IPS-11a (cell line): ENCODE measurements around the gene LMX1B.

Experiments used
- H3K4me3 ChIP-seq: one replicate; pipeline ENCODE4 v1.5.1; 2013; ENCODE audit warnings: low read depth, low read length, control low read depth

Gene LMX1B

DNA sequence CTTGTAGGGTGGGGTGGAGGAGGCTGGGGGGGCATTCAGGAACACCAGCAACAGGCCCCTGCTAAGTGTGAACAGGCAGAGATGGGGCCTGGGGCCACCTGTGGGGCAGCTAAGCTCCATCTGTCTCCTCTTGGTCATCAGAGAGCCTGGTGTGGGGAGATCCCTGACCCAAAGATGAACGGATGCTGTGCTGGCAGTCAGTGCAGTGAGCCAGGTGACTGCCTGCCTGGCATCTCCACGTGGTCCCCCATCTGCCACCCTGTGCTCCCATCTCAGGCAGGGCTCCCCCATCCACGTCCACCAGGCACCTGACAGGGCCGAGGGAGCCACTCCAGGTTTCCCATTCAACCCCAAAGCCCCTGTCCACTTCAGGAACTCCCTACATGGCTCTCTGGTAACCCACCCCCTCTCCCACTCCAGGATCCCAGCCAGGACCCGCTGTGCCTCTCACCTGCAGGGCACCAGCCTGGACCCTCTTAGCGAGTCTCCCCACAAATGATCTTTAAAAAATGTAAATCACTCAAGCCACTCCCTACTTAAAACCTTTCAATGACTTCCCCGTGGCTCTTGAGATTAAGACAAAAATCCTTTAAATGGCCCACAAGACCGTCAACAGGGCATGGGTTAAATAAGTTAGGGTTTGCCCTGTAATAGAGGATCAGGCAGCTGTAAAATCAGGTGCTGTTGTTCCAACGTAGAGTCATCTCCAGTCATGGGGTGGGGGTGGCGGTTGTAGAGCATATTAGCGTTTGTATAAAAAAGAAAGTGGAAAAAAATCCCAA lies 60.8 kb downstream of the LMX1B start:
- H3K4me3 ChIP-seq: no peak overlapping the region

DNA sequence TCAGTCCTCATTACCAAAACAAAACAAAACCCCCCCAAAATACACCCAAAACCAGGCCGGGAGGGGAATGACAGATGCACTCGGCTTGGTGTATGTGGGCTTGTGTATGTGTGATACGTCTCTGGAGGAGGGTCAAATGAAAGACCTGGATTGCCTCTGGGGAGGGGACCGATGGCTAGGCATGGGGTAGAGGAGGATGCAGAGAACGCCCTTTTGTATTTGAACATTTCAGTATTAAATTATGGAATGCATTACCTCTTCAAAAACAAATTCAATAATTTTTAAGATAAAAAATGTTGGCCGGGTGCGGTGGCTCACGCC lies 61.4 kb downstream of the LMX1B start:
- no peak overlapping the region for H3K4me3 ChIP-seq

DNA sequence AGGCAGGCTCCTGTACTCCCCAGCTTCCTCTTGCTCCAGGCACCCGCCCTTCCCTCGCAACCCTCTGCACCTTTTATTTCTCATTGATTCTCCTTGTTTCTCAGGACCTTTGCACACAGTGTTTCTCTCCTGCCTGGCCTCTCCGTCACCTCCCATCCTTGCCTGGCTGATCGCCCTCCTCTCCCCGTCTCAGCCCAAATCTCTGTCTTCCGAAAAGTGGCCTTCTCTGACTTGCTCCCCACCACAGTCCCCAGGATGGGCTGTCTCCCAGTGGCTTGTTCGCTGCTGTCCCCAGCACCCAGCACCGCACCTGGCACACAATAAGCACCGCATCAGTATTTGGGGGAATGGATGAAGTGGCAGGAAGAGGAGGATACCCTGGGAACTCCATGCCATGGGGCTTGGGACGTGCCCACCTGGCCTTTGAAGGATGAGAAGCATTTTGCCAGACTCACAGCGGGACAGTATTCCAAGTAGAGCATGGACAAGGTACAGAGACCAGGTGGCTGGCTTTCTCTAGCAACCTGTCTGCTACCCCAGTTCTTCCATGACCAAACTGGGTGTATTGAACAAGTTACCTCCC lies 62.5 kb downstream of the LMX1B start:
- H3K4me3 ChIP-seq: no peak overlapping the region

DNA sequence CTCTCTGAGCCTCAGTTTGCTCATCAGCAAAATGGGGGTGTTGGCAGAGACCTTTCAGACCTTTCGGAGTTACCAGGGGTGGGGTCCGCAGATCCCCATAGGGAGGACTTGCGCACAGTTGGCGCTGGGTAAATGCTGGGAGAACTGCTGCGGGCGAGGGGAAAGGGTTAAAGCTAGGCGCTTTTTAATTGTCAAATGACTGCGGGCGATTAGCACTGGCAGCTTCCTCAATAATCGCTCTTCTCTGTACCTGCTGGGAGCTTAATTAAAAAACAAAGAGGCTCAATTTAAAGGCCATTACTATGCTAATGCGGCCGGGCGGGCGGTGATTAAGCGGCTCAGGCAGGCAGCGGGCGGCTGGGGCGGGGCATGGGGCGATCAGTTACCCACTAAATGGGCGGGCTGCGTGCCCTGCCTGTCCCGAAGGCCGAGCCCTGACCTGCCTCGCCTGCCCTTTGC lies 63.0 kb downstream of the LMX1B start:
- no peak overlapping the region for H3K4me3 ChIP-seq

DNA sequence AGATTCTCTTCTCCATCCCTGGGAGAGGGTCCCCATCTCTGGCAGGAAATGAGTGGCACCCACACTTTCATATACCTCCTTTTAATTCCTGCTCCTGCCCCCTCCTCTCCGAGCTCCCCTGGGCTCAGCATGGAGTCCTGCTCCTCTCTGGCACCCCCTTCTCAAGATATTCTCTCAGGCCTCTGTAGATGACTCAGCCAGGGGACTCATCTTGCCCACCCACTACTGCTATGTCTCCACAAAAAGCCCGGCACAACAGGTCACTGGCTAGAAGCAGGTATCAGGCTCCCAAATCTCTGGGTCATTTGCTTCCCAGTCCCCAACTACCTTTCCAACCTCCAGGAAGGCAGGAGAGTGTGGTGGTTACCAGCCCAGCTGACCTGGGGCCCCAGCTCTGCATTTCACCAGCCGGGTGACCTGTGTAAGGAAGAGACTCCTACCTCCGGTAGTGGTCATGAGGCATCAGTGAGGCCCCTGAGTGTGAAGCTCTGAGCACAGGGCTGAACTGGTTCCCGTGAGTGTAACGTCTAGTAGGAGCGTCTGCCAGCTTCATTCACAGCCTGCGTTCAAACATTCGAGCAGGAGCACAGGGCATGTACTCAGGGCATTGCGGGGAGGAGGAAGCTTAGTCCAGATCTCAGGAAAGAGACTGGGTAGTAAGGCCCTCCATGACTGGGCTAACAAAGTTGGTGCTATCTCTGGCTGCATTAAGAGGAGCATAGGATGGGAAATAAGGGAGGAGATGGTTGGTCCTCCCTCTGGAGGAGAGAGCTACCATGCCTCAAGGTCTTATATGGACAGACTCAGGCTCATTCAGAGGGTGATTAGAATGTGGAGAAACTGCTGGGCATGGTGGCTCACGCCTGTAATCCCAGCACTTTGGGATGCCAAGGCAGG lies 63.7 kb downstream of the LMX1B start:
- H3K4me3 ChIP-seq: no peak overlapping the region

DNA sequence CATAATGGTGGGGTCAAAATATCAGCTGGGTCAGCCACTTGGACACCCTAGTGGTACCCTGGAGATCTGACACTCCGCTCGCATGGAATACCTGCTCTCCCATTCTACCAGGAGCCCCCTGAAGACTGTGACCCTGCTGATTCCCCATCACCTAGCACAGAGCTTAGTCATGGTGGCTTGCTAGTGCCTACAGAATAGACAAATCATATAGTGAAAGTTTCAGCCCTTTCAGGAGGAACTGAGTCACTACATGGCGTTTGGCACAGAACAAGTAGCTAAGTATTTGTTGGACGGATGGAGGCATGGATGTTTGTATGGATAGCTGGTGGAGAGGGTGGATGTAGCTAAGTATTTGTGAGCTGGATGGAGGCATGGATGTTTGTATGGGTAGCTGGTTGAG lies 65.3 kb downstream of the LMX1B start:
- no peak overlapping the region for H3K4me3 ChIP-seq

DNA sequence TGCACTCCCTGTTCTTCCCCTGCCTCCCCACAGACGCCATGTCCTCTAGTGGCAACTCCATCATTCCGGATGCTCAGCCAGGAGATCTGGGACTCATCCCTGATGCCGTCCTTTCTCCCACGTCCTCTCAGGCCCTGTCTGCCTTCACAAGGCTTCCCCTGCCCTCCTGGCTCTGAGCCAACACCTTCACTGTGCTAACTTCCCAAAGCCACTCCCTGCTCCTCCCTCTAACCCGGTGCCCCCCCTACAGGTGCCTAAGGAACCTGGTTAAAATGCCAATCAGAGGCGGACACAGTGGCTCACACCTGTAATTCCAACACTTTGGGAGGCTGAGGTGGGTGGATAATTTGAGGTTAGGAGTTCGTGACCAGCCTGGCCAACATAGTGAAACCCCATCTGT lies 67.6 kb downstream of the LMX1B start:
- H3K4me3 ChIP-seq: no peak overlapping the region

DNA sequence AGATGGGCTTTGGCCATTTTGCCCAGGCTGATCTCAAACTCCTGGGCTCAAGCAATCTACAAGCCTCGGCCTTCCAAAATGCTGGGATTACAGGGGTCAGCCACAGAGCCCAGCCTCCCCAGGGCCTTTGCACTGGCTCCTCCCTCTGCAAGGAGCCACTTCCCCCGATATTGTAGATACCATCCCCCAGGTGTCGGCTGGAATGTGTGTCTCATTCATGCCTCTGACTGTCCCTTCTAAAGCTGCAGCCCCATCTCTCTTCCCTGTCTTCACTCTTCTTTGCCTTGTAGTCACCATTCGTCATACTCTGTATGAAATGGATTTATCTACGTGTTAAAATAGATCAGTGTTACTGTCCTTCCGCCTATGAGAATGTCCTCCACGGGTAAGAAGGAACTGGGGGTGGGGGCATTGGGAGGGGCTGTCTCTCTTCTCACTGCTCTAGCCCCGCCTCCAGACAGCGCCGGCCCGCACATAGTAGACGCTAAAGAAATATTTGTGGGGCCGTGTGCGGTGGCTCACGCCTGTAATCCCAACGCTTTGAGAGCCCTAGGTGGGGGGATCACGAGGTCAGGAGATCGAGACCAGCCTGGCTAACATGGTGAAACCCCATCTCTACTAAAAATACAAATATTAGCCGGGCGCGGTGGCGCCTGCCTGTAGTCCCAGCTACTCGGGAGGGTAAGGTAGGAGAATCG lies 68.5 kb downstream of the LMX1B start:
- no peak overlapping the region for H3K4me3 ChIP-seq

DNA sequence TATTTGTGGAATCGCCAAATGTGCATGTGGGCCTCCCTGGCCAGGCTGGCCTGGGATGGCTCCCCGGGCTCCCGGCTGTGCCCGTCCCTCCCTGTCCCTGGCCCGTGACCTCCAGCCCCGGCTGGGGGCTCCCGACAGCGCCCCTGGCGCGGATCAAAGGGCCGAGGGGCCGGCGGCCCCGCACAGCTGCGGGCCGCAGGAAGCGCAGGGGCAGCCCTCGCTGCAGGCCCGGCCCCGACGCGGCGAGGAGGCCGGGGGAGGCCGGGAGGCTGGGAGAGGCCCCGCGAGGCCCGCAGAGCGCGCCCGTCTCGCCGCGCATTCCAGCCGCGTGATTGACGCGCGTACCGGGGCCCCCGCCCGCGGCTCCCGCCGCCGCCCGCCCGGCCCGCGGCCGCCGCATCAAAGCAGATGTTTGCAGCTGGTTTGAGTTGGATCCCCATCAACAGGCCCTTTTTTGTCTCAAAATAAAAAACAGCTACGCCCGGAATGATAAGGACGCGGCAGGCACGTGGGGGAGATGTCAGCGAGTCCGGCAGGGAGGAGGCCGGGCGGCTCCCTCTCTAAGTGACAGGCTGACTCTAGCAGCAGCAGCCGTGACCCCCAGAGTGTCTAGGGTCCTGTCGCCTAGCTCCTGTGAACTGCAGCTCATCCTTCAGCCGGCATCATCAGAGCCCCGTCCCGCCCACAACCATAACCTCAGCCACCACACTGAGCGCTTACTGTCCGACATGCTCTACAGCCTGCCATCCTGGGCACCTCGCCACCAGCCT lies 69.4 kb downstream of the LMX1B start:
- H3K4me3 ChIP-seq: no peak overlapping the region

DNA sequence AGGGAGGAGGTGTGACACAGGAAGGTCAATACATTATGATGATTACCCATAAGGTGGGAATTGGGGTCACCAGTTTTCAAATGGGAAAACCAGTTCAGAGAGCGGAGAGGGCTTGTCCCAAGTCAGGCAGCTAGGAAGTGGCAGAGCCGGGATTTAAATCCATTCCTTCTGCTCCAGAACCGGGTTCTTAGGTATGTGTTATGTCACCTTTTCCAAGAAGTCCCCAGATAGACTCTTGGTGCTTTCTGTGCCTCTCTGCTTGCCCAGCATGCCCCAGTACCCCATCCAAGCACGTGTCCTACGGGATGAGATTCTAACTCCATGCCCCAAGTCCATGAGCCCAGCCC lies 69.9 kb downstream of the LMX1B start:
- no peak overlapping the region for H3K4me3 ChIP-seq

DNA sequence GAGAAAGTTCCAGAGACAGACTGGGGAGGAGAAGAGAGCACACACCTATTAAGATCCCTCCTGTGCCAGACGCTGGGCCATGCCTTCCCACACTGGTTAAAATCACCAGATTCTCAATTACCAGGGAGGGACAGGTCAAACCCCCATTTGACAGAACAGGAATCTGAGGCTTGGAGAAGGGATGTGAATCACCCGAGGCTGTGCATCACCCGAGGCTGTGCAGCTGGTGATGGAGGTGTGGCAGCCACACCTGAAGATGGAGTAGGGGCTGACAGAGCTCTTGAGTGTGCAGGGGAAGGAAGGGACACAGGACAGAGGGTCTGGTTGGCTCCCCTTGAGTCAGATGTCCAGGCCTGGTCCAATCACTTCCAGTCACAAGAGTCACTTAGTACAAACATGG lies 70.6 kb downstream of the LMX1B start:
- H3K4me3 ChIP-seq: no peak overlapping the region

DNA sequence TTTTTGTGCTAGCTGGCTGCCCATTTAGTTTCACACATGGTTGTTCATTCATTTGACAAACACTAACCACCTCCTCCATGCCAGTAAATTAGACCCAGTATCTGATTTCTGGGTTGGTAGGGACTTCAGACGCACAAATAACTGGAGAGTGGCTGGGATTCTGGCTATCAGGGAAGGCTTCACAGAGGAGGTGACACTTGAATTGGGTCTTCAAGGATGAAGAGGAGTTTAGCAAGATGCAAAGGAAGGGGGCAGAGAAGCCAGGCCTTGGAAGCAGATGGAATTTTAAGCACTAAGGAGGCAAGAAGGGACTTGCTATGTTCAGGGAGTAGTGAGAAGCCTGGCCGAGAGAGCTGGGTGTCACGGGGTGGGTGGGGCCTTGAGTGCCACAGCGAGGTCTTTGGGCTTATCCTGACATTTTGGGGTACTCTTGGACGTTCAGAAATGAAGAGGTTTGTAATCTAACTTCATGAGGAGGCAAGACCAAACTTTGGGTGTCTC lies 71.3 kb downstream of the LMX1B start:
- no peak overlapping the region for H3K4me3 ChIP-seq

DNA sequence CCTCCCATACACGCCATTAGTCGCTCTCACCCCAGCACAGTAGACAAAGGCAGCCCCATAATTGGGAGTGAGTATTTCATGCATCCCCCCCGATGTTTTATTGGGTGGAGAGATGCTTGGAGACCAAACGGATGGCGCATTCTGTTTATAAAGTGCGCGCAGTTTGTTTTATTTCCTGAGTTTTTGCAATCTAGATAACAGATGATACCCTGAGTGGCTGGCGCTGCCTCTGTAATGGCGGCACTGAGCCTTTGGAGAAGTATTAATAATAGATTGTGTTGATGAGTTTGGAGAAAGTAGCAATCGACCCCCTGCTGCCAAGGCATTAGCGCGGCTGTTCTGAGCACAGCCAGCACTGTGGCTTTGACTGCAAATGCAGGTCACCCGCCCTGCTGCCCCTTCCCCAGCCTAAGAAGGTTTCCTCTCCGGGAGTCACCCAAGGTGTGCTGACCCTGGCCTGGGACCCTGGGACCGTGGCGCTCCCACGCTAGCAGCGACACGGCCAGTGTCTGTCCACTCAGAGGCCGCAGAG lies 74.3 kb downstream of the LMX1B start:
- no peak overlapping the region for H3K4me3 ChIP-seq

DNA sequence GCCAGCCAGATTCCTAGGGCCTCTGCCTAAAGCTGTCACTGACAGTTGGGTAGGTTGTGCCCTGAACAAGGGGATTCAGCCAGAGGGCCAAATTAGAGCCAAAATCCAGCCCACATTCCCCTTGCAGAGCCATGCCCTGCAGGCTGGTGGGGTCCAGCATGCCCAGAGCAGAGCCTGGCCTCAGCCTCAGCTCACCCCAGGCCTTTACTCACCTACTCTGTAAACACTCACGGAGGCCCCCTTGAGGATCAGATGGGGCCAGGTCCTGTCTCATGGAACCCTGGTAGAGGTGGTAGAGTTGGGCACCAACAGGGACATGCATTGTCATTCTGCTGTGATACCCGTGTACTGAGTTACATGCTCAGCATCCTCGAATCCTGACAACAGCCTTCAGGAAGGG lies 74.9 kb downstream of the LMX1B start:
- H3K4me3 ChIP-seq: no peak overlapping the region

DNA sequence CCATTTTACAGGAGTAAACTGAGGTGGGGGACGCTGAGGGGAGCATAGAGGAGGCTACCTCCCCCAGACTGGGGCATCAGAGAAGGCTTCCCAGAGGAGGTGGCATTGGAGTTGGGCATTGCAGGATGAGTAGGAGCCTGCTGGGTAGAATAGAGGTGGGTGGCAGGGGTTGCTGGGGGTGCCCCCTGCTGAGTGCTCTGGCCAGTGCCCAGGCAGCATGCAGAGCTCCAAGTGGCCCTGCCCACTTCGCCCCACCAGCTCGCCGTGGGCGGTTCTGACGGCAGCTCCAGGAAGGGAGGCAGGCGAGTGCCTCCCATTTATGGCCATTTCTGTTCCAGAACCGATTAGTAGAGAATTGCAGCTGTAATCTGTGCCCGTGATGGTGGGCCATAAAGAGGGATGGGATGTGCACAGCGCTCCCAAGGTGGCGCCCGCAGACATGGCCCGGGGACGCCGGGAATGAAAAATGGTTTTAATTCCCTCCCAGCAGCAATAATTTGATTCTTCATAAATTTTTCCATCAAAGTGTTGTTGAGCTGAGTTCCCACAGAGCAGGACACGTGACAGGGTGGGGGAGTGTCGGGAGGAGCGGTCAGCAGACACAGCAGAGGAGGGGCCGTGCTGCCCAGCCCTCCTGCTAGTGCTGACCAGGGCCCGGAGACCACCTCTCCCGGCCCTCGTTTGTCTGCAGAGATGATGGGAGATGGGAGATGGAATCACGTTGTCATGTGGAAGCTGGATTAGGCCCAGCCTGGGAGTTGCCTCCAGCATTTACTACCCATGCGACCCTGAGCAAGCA lies 75.5 kb downstream of the LMX1B start:
- H3K4me3 ChIP-seq: no peak overlapping the region

DNA sequence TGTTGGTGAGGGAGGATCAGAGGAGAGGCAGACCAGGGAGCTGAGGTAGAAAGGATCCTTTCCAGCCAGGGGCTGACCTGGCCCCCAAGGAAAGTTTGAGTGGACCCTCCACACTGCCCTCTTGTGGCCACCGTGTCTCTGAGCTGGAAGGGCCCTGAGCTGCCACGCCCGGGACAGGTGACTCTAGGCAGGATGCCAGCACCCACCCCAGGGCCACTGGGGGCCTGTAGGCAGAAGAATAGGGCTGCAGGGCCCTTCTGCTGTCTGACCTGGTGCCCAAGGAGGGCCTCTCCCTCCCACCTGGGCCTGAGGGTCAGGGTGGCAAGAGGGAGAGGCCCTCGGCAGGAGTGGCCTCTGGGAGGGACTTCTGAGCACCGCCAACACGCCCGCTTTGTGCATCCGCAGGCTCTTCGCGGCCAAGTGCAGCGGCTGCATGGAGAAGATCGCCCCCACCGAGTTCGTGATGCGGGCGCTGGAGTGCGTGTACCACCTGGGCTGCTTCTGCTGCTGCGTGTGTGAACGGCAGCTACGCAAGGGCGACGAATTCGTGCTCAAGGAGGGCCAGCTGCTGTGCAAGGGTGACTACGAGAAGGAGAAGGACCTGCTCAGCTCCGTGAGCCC lies 76.8 kb downstream of the LMX1B start:
- H3K4me3 ChIP-seq: no peak overlapping the region

DNA sequence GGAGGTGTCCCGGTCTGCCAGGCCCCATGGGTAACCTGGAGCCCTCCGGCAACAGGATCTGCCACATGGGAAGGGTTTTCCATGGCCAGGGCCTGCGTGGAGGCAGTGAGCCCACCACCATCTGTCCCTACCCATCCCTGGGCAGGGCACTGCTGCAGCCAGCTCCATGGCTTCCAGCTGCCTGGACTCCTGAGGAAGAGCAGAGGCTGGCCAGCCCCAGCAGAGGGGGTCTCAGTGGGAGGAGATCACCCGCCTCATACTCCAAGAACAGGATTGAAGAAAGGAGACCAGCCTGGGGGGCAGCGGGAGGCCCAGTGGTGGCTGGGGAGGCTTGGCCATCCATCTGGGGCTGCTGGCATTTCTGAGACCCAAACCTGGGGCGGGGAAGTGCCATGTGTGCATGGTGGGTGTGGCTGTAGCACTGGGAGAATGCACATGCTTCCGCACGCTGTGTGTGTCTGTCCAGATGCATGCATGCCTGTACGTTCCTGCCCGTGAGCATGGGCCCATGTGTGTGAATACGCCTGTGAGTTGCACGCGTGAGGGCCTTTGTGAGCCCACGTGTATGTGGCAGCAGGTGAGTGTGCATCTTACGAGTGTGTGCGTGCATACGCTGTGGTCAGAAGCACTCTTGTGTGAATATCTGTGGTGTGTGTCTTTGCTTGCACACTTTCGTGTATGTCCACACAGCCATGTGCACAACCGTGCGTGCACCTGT lies 78.5 kb downstream of the LMX1B start:
- no peak overlapping the region for H3K4me3 ChIP-seq

DNA sequence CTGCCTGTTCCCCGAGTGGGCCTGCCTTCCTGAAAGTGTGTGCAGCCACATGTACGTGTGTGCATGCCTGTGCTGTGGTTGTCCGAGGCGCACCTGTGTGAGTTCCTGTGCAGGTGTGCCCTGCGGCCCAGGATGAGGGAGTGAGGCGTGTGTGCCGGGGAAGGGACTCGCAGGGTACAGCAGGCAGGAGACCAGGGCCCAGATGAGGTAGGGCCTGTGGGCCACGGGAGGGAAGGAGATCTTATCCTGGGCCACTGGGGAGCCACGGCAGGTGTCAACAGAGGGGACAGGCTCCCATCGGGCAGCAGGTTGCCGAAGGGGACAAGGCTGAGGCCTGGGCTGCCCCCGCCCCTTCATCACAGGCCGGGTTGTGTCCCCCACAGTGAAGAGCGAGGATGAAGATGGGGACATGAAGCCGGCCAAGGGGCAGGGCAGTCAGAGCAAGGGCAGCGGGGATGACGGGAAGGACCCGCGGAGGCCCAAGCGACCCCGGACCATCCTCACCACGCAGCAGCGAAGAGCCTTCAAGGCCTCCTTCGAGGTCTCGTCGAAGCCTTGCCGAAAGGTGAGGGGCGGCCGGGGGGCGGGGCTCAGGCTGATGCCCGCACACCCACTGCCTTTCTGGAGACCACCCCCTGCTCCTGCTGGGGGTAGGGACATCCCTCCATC lies 79.2 kb downstream of the LMX1B start:
- no peak overlapping the region for H3K4me3 ChIP-seq
